Body of pancreas (tissue), 4 donors: ENCODE measurements around the gene GPR146. TPM values are rescaled to one million over a fixed set of nuclear protein-coding genes. Genes with fewer than 3 reads are reported as not detected.

Experiments
- ATAC-seq: fragments of 150-250 bp; one replicate; pipeline ENCODE4 v1.9.1; 2016
- DNase-seq, 4 donors: peaks; one replicate each; pipeline ENCODE4 v3.0.0-alpha.2; 2019
- H3K27ac ChIP-seq, 4 donors: fragments of 200-600 bp; sonication (generic); 1 replicate in 3 of 4; 2 replicates in 1 of 4; pipeline versions ENCODE4 v1.5.1 to v1.6.1; 2016 to 2019; ENCODE audit warnings: mild to moderate bottlenecking in 1 of 4, mixed read lengths in 1 of 4, moderate library complexity in 1 of 4
- H3K27me3 ChIP-seq, 2 donors: fragments of 200-600 bp; sonication (generic); one replicate each; pipeline ENCODE4 v1.6.0; 2016; ENCODE audit warnings: mild to moderate bottlenecking in 1 of 2
- H3K36me3 ChIP-seq, 2 donors: fragments of 200-600 bp; sonication (generic); replicated peaks in 1 of 2; 2 replicates each; pipeline ENCODE4 v1.5.1; 2016; ENCODE audit warnings: low read depth in 2 of 2; ENCODE audit not compliant: insufficient read depth in 1 of 2
- H3K4me1 ChIP-seq: fragments of 200-600 bp; sonication (generic); one replicate; pipeline ENCODE4 v1.6.0; 2016
- H3K4me3 ChIP-seq, 2 donors: fragments of 200-600 bp; sonication (generic); 1 replicate in 1 of 2; 2 replicates in 1 of 2; pipeline ENCODE4 v1.5.1; 2016 to 2019
- H3K9me3 ChIP-seq, 3 donors: fragments of 200-600 bp; sonication (generic); 1 replicate in 2 of 3; 2 replicates in 1 of 3; pipeline ENCODE4 v1.5.1; 2016
- POLR2A ChIP-seq, 3 donors: fragments of 450-650 bp; IDR thresholded peaks; one replicate each; pipeline ENCODE4 v1.6.1; 2016; ENCODE audit warnings: antibody characterized with exemption in 3 of 3, mild to moderate bottlenecking in 2 of 3
- WGBS, 2 donors: methylation state at CpG; one replicate each; pipeline ENCODE4 v1.1.5; 2017; 5-methylcytosine and 5-hydroxymethylcytosine counted together
- intact Hi-C: fragments of 100-400 bp; cut with DNase I; formaldehyde crosslinking; loops from one replicate; pipeline ENCODE4 v1.15.1; 2023
- total RNA-seq, 2 donors: library from RNA; depleted of rRNA; stranded (reverse); fragments of >200 nt; gene quantifications; one replicate each; pipeline ENCODE4 v1.1.0, GENCODE V29; 2016
- TF ChIP-seq, protein P1 (sequence below), 7 experiments: fragments of 450-650 bp in 4 of 7; fragments of 200-600 bp in 3 of 7; sonication (generic) in 3 of 7; IDR thresholded peaks; one replicate each; pipeline ENCODE4 v1.5.1; 2016 to 2019; ENCODE audit warnings: antibody characterized with exemption in 7 of 7

Gene GPR146
- total RNA-seq, 2 donors from 2014 or later = 8.8 to 11.2 TPM

DNA sequence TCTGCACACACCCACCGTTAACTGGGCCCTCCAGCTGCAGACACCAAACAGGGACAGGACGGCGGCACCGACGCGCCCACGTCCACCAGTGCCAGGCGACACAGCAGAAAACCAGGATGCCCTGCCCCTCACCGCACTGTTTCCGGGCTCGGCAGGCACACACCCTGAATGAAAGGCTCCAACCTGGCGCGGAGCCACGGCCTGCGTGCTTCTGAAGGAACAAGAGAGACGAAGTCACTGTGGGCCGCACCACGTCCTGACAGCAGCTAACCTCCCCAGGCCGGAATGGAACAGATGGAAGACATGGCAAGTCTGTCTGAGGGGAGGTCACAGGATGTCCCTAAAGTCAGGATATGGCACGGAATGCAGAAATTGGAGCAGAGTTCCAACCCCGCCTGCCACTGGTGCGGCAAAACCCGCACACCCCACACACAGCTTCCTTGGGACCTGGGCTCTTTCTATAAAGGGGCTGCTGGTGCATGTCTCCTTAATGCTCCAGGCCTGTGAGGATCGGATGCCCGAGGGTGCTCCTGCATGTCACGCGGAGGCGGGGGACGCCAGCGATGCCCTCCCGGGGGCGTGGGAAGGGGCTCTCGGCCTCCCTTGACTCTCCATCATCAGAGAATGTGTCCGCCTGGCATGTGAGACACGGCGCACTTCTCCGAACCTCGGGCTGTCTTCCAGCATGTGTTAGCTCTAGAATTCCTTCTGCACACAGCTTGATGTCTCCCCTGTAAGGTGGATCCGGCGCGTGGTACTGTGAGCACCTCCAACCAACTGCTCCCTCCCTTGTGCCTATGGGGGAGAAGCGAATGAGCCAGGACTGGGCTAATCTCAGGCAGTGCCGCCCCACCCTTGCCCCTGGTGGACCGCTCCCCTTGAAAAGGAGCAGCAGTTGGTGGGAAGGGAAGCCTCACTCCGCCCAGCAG is 39.6 kb downstream of the GPR146 start:
- 91 to 95% methylated on average over 25 to 45 of the region's 45 CpGs for WGBS, 2 donors
- intact Hi-C loops = loop anchor here (10.0 kb wide), 1 partner anchor 51 kb away; a partner anchor contains a TSS

DNA sequence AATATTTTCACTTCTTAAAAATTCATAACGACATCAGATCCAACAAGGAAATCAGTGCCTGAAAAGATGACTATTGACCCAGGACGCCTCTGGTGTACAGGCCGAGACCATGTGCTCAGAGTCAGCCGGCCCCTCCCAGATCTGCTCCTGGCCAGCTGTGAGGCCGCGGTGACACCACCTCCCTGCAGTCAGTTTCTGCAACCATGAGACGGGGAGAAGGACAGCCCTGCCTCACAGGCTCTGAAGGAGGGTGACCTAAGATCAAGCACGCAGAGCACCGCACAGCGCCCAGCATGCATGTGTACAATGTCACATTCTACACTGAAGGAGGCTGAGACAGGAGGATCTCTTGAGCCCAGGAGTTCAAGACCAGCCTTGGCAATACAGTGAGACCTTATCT is 40.9 kb downstream of the GPR146 start:
- 91 to 93% methylated on average over 8 to 10 of the region's 10 CpGs for WGBS, 2 donors
- TF ChIP-seq, protein P1, sequence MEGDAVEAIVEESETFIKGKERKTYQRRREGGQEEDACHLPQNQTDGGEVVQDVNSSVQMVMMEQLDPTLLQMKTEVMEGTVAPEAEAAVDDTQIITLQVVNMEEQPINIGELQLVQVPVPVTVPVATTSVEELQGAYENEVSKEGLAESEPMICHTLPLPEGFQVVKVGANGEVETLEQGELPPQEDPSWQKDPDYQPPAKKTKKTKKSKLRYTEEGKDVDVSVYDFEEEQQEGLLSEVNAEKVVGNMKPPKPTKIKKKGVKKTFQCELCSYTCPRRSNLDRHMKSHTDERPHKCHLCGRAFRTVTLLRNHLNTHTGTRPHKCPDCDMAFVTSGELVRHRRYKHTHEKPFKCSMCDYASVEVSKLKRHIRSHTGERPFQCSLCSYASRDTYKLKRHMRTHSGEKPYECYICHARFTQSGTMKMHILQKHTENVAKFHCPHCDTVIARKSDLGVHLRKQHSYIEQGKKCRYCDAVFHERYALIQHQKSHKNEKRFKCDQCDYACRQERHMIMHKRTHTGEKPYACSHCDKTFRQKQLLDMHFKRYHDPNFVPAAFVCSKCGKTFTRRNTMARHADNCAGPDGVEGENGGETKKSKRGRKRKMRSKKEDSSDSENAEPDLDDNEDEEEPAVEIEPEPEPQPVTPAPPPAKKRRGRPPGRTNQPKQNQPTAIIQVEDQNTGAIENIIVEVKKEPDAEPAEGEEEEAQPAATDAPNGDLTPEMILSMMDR (IDR thresholded peaks at IDR 0.05) = no peak
- TF ChIP-seq POLR2A (IDR thresholded peaks at IDR 0.05) = no peak

More for the DNA sequence above, 39.6 kb downstream of the GPR146 start:
- H3K27me3 ChIP-seq = no peaks in the 10 kb centered on the region
- H3K36me3 ChIP-seq = no peaks in the 10 kb centered on the region
- no peaks in the 10 kb centered on the region for H3K9me3 ChIP-seq
- peaks cover 23% of the 10 kb centered on the region for H3K4me1 ChIP-seq
- H3K4me3 ChIP-seq = no peak overlapping the region
- DNase-seq (peak in 2 of 4 donors; percentile 44 to 48), ATAC-seq (no peak)
- no peak for TF ChIP-seq POLR2A (IDR thresholded peaks at IDR 0.05)
- TF ChIP-seq, protein P1 (IDR thresholded peaks at IDR 0.05) = no peak
- no peak overlapping the region for H3K27ac ChIP-seq

DNA sequence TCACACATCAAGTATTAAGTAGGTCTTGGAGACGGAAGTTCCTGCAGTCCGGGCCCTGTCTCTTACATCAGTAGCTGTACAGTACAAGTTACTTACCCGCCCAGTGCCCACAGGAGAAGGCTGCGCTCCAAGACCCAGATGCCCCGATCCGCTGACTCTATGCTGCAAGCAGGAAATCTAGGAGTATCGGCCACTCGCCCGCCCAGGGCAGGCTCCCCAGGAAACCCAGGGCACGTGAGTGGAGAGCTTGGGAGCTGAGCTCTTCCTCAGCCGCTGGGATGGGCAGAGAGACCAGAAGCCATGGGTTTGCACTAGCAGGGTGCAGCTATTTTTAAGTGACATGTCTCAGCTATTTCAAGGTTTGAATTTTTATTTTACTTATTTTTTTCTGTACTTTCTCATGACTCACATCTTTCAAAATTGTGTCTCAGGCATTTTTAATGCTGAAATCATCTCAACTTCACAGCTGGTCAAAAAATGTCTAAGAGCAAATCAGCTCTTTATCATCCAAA is 41.6 kb downstream of the GPR146 start:
- Histone ChIP-seq H3K4me3 (no peak overlapping the region), H3K36me3 (no peaks in the 10 kb centered on the region), H3K4me1 (peaks cover 23% of the 10 kb centered on the region), H3K9me3 (no peaks in the 10 kb centered on the region), H3K27me3 (no peaks in the 10 kb centered on the region), H3K27ac (no peak overlapping the region)
- intact Hi-C loops = loop anchor here (10.0 kb wide), 1 partner anchor 49 kb away; a partner anchor contains a TSS
- DNase-seq (no peak), ATAC-seq (no peak)
- TF ChIP-seq POLR2A (IDR thresholded peaks at IDR 0.05) = no peak
- TF ChIP-seq, protein P1 (IDR thresholded peaks at IDR 0.05) = no peak
- WGBS, 2 donors = 94% methylated on average over 11 of the region's 11 CpGs

More for the DNA sequence above, 40.9 kb downstream of the GPR146 start:
- intact Hi-C loops = loop anchor here (10.0 kb wide), 1 partner anchor 50 kb away; a partner anchor contains a TSS
- DNase-seq = no peak
- no peak overlapping the region for H3K4me3 ChIP-seq
- H3K27ac ChIP-seq = no peak overlapping the region
- H3K27me3 ChIP-seq = no peaks in the 10 kb centered on the region
- no peaks in the 10 kb centered on the region for H3K9me3 ChIP-seq
- no peaks in the 10 kb centered on the region for H3K36me3 ChIP-seq
- no peak for ATAC-seq
- peaks cover 23% of the 10 kb centered on the region for H3K4me1 ChIP-seq

DNA sequence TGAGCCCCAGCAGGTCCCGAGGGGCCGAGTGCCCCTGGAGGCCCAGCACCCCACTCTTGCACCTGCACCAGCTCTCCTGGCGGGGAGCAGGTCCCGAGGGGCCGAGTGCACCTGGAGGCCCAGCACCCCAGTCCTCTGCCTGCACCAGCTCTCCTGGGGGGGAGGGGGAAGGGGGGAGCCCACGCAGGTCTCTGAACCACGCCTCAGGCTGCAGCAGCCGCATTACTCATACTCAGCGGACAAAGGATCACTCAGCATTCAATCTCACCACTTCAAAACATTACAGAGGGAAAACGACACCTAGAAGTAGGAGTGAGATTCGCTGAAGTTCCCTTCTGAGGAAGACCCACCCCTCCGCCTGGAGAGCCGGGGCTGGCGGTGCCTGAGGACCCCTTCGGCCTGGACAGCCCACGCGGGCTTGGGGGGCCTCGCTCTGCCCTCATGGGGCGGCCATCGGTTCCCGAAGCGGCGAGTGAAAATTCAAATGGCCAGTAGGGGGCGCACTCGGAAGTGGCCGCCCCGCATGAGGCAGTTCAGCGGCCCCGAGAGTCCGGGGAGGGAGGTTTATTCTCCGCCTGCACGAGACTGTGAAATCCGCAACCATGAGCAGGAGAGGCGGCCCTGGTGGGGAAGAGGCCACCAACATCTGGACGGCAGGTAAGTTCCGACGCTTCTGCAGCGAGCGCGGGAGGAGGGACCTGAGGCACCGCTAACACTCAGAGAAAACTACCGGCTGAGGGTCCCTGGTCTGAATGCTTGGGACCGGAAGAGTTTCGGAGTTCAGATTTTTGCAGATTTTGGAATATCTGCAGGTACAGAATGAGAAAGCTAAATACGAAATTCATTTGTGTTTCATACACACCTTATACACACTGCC is 42.5 kb downstream of the GPR146 start:
- TF ChIP-seq, protein P1 (IDR thresholded peaks at IDR 0.05) = peak; percentile 76 to 93 (median 85)
- TF ChIP-seq POLR2A (IDR thresholded peaks at IDR 0.05) = no peak
- peaks cover 23% of the 10 kb centered on the region for H3K4me1 ChIP-seq
- no peaks in the 10 kb centered on the region for H3K36me3 ChIP-seq
- no peaks in the 10 kb centered on the region for H3K27me3 ChIP-seq
- intact Hi-C loops = loop anchor here (10.0 kb wide), 1 partner anchor 48 kb away; a partner anchor contains a TSS
- H3K9me3 ChIP-seq = no peaks in the 10 kb centered on the region
- WGBS, 2 donors = 10 to 13% methylated on average over 37 to 45 of the region's 45 CpGs
- no peak overlapping the region for H3K4me3 ChIP-seq
- peak overlapping the region in 1 of 4 donors; percentile 9 for H3K27ac ChIP-seq
- ATAC-seq (peak; percentile 73), DNase-seq (peak; percentile 65 to 80 (median 72))
